Transverse colon (tissue), 4 donors: ENCODE data around the gene NUTF2. TPM values are rescaled to one million over a fixed set of nuclear protein-coding genes. Genes with fewer than 3 reads are reported as not detected.

ENCODE experiments used
- DNase-seq: peaks from one replicate; pipeline ENCODE4 v3.0.0-alpha.2; 2019
- H3K27ac ChIP-seq, 4 donors: fragments of 200-600 bp; sonication (generic); 2 replicates each; pipeline ENCODE4 v1.5.1; 2016 to 2018; ENCODE audit warnings: inconsistent platforms in 4 of 4
- H3K27me3 ChIP-seq: fragments of 200-600 bp; sonication (generic); 2 replicates; pipeline ENCODE4 v1.5.1; 2017; ENCODE audit warnings: inconsistent platforms
- H3K36me3 ChIP-seq, 4 donors: fragments of 200-600 bp; sonication (generic); 2 replicates each; pipeline ENCODE4 v1.5.1; 2017 to 2019; ENCODE audit warnings: inconsistent platforms in 4 of 4
- H3K4me1 ChIP-seq, 4 donors: fragments of 200-600 bp; sonication (generic); 2 replicates each; pipeline ENCODE4 v1.5.1; 2017 to 2020; ENCODE audit warnings: inconsistent platforms in 4 of 4
- H3K4me3 ChIP-seq, 4 donors: fragments of 200-600 bp; sonication (generic); 1 replicate in 1 of 4; 2 replicates in 3 of 4; pipeline versions ENCODE4 v1.5.1 to v1.6.1; 2017 to 2019; ENCODE audit warnings: inconsistent platforms in 4 of 4
- H3K9me3 ChIP-seq, 2 donors: fragments of 200-600 bp; sonication (generic); 2 replicates each; pipeline ENCODE4 v1.5.1; 2017 to 2019; ENCODE audit warnings: inconsistent platforms in 2 of 2
- EP300 ChIP-seq: sonication (generic); formaldehyde crosslinking; IDR thresholded peaks from one replicate; pipeline ENCODE4 v1.6.1; 2017; ENCODE audit warnings: antibody characterized with exemption, low read depth
- POLR2A ChIP-seq: fragments of 450-650 bp; IDR thresholded peaks from one replicate; pipeline ENCODE4 v1.6.1; 2016; ENCODE audit warnings: antibody characterized with exemption, mild to moderate bottlenecking, moderate library complexity
- POLR2AphosphoS5 ChIP-seq, 3 donors: sonication (generic); formaldehyde crosslinking; IDR thresholded peaks; one replicate each; pipeline ENCODE4 v1.6.1; 2016; ENCODE audit warnings: antibody characterized with exemption in 3 of 3
- WGBS, 2 donors: methylation state at CpG; one replicate each; pipeline ENCODE4 v1.1.5; 2018; ENCODE audit warnings: low coverage in 1 of 2; 5-methylcytosine and 5-hydroxymethylcytosine counted together
- in situ Hi-C, 4 donors: fragments of 200-750 bp; cut with MboI; loops; one replicate each; pipeline versions ENCODE4 v1.15.0 to v1.15.1; 2017; ENCODE audit warnings: low sequenced_read_pairs in 3 of 4, low pct_ligation_motif_present in 1 of 4, low pct_unique_long_range_greater_than_20kb in 1 of 4
- intact Hi-C: fragments of 100-400 bp; cut with DNase I; formaldehyde crosslinking; loops from one replicate; pipeline ENCODE4 v1.15.1; 2023; ENCODE audit warnings: low total_unique reads
- total RNA-seq, 4 donors: library from RNA; depleted of rRNA; stranded (reverse); fragments of >200 nt; gene quantifications; one replicate each; pipeline ENCODE4 v1.1.0, GENCODE V29; 2016
- TF ChIP-seq, protein P1 (sequence below), 5 experiments: fragments of 200-600 bp in 3 of 5; fragments of 450-650 bp in 2 of 5; sonication (generic) in 3 of 5; IDR thresholded peaks; 1 replicate in 2 of 5; 2 replicates in 3 of 5; pipeline ENCODE4 v1.5.1; 2016 to 2017; ENCODE audit warnings: antibody characterized with exemption in 5 of 5, inconsistent platforms in 3 of 5, mild to moderate bottlenecking in 2 of 5, moderate library complexity in 1 of 5

The NUTF2 gene
- total RNA-seq, 4 donors from 2014 or later, result 75.2 to 131 (median 89.0) TPM

DNA sequence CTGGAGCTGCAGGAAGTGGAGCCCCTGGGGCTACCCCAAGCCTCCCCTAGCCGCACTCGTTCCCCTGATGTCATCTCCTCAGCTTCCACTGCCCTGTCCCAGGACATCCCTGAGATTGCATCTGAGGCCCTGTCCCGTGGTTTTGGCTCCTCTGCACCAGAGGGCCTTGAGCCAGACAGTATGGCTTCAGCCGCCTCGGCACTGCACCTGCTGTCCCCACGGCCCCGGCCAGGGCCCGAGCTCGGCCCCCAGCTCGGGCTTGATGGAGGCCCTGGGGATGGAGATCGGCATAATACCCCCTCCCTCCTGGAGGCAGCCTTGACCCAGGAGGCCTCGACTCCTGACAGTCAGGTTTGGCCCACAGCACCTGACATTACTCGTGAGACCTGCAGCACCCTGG lies 33.9 kb downstream of the NUTF2 start:
- no peak for DNase-seq
- in situ Hi-C loops, result no loop called here
- TF ChIP-seq POLR2A (no peak), EP300 (no peak), POLR2AphosphoS5 (IDR thresholded peaks at IDR 0.05) (no peak)
- TF ChIP-seq, protein P1, sequence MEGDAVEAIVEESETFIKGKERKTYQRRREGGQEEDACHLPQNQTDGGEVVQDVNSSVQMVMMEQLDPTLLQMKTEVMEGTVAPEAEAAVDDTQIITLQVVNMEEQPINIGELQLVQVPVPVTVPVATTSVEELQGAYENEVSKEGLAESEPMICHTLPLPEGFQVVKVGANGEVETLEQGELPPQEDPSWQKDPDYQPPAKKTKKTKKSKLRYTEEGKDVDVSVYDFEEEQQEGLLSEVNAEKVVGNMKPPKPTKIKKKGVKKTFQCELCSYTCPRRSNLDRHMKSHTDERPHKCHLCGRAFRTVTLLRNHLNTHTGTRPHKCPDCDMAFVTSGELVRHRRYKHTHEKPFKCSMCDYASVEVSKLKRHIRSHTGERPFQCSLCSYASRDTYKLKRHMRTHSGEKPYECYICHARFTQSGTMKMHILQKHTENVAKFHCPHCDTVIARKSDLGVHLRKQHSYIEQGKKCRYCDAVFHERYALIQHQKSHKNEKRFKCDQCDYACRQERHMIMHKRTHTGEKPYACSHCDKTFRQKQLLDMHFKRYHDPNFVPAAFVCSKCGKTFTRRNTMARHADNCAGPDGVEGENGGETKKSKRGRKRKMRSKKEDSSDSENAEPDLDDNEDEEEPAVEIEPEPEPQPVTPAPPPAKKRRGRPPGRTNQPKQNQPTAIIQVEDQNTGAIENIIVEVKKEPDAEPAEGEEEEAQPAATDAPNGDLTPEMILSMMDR (IDR thresholded peaks at IDR 0.05), result no peak
- H3K4me3 ChIP-seq, result no peak overlapping the region
- peaks cover 0 to 11% (median 1%) of the 10 kb centered on the region in 4 donors for H3K4me1 ChIP-seq
- 94% methylated on average over 12 of the region's 13 CpGs; no CpG with 5 or more reads in 1 of the 2 donors for WGBS, 2 donors
- peaks cover 0 to 58% (median 21%) of the 10 kb centered on the region in 4 donors for H3K36me3 ChIP-seq
- H3K27me3 ChIP-seq, result no peaks in the 10 kb centered on the region
- H3K9me3 ChIP-seq, result no peaks in the 10 kb centered on the region
- no peak overlapping the region for H3K27ac ChIP-seq
- intact Hi-C loops, result no loop called here

GRCh38 chr16:67881621-67882161 lies 35.0 kb downstream of the NUTF2 start:
- in situ Hi-C loops, result no loop called here
- intact Hi-C loops, result no loop called here
- 94% methylated on average over 21 of the region's 21 CpGs; no CpG with 5 or more reads in 1 of the 2 donors for WGBS, 2 donors
- Histone ChIP-seq H3K36me3 (peaks cover 0 to 56% (median 21%) of the 10 kb centered on the region in 4 donors), H3K27me3 (no peaks in the 10 kb centered on the region), H3K9me3 (no peaks in the 10 kb centered on the region), H3K4me3 (no peak overlapping the region), H3K4me1 (peaks cover 0 to 11% (median 1%) of the 10 kb centered on the region in 4 donors), H3K27ac (no peak overlapping the region)
- DNase-seq, result no peak
- no peak for TF ChIP-seq POLR2AphosphoS5 (IDR thresholded peaks at IDR 0.05)
- TF ChIP-seq, protein P1 (IDR thresholded peaks at IDR 0.05), result no peak
- TF ChIP-seq EP300, result no peak
- no peak for TF ChIP-seq POLR2A

DNA sequence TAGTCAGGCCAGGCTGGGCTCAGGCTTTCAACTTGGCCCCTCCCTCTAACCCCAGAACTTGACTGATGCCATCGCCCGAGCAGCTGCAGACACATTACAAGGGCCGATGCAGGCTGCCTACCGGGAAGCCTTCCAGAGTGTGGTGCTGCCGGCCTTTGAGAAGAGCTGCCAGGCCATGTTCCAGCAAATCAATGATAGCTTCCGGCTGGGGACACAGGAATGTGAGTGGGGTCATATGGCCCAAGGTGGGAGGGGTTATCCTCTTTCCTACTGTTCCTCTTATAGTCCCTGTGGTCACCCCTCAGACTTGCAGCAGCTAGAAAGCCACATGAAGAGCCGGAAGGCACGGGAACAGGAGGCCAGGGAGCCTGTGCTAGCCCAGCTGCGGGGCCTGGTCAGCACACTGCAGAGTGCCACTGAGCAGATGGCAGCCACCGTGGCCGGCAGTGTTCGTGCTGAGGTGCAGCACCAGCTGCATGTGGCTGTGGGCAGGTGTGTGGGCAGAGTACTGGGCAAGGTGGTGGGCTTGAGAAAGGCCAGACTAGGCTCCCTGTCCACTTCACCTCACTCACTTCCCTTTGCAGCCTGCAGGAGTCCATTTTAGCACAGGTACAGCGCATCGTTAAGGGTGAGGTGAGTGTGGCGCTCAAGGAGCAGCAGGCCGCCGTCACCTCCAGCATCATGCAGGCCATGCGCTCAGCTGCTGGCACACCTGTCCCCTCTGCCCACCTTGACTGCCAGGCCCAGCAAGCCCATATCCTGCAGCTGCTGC lies 35.8 kb downstream of the NUTF2 start:
- intact Hi-C loops, result no loop called here
- H3K9me3 ChIP-seq, result no peaks in the 10 kb centered on the region
- TF ChIP-seq POLR2A (no peak), EP300 (no peak), POLR2AphosphoS5 (IDR thresholded peaks at IDR 0.05) (no peak)
- TF ChIP-seq, protein P1 (IDR thresholded peaks at IDR 0.05), result no peak
- no peaks in the 10 kb centered on the region for H3K27me3 ChIP-seq
- in situ Hi-C loops, result no loop called here
- H3K36me3 ChIP-seq, result peaks cover 0 to 48% (median 20%) of the 10 kb centered on the region in 4 donors
- no peak for DNase-seq
- peak overlapping the region in 1 of 4 donors; percentile 40 for H3K27ac ChIP-seq
- H3K4me1 ChIP-seq, result peaks cover 0 to 11% (median 1%) of the 10 kb centered on the region in 4 donors
- no peak overlapping the region for H3K4me3 ChIP-seq
- 84% methylated on average over 18 of the region's 18 CpGs; no CpG with 5 or more reads in 1 of the 2 donors for WGBS, 2 donors

GRCh38 chr16:67883146-67883871 lies 36.6 kb downstream of the NUTF2 start:
- Histone ChIP-seq H3K36me3 (peaks cover 0 to 41% (median 16%) of the 10 kb centered on the region in 4 donors), H3K27me3 (no peaks in the 10 kb centered on the region), H3K4me1 (peaks cover 0 to 11% (median 1%) of the 10 kb centered on the region in 4 donors), H3K4me3 (no peak overlapping the region), H3K27ac (peak overlapping the region in 3 of 4 donors; percentile 36 to 50 (median 40)), H3K9me3 (no peaks in the 10 kb centered on the region)
- TF ChIP-seq POLR2A, result no peak
- TF ChIP-seq POLR2AphosphoS5 (IDR thresholded peaks at IDR 0.05), result no peak
- TF ChIP-seq EP300, result no peak
- TF ChIP-seq, protein P1 (IDR thresholded peaks at IDR 0.05), result no peak
- DNase-seq, result peak; percentile 43
- in situ Hi-C loops (no loop called here), intact Hi-C loops (no loop called here)
- 65% methylated on average over 6 of the region's 6 CpGs; no CpG with 5 or more reads in 1 of the 2 donors for WGBS, 2 donors
